GM12878 (cell line): ENCODE data around the gene AP1G2.

Source experiments
- ASH2L ChIP-seq: fragments of 300-600, 200-600 bp; sonication (generic); IDR thresholded peaks from 2 replicates; pipeline ENCODE4 v1.6.1; 2017; ENCODE audit warnings: low read depth, mild to moderate bottlenecking, borderline replicate concordance
- FOS ChIP-seq: IDR thresholded peaks from 3 replicates; pipeline ENCODE4 v1.6.1; 2011; ENCODE audit warnings: borderline replicate concordance; ENCODE audit not compliant: insufficient read length; ENCODE audit errors: extremely low read depth
- POLR2AphosphoS5 ChIP-seq: IDR thresholded peaks from 2 replicates; pipeline ENCODE4 v1.6.1; 2011; ENCODE audit warnings: mild to moderate bottlenecking, low read length, inconsistent platforms
- TCF12 ChIP-seq: IDR thresholded peaks from 2 replicates; pipeline ENCODE4 v1.6.1; 2011; ENCODE audit warnings: low read depth, mild to moderate bottlenecking, low read length
- USF2 ChIP-seq: IDR thresholded peaks from 2 replicates; pipeline ENCODE4 v1.6.1; 2011; ENCODE audit warnings: low read depth, low read length, improper control_type of control experiment, borderline replicate concordance

- no peak for TF ChIP-seq POLR2AphosphoS5
- no peak for TF ChIP-seq FOS
- TF ChIP-seq ASH2L: no peak
- TF ChIP-seq TCF12: no peak
- no peak for TF ChIP-seq USF2
These were observed 11.1 kb upstream of the AP1G2 start, which contains the start of gene JPH4 for GRCh38 chr14:23578560-23579310.
